ENCODE data around the gene GALNTL6. TPM values are rescaled to one million over a fixed set of nuclear protein-coding genes. Genes with fewer than 3 reads are reported as not detected.

Gene GALNTL6
- polyA plus RNA-seq, 1 donor from 2014 or later: 14.9 TPM

- H3K4me2 ChIP-seq (ENCODE audit: low read length): no peak overlapping the region
- H3K27ac ChIP-seq (ENCODE audit: low read length): no peak overlapping the region
- H3K4me3 ChIP-seq (ENCODE audit: low read length): no peak overlapping the region
- H2AFZ ChIP-seq (ENCODE audit: low read depth, low read length): no peak overlapping the region
- no peak for TF ChIP-seq REST (IDR thresholded peaks at IDR 0.05; ENCODE audit: borderline replicate concordance)
- no peak for TF ChIP-seq MXI1 (conservative IDR thresholded peaks at IDR 0.05; ENCODE audit: poor library complexity, severe bottlenecking)
- no peaks in the 10 kb centered on the region for H3K79me2 ChIP-seq (replicated peaks; ENCODE audit: insufficient read depth, low read length)
- no peak overlapping the region for H3K9ac ChIP-seq (ENCODE audit: low read length)
- H3F3A ChIP-seq (ENCODE audit: insufficient read depth, low read length, poor library complexity, severe bottlenecking): no peaks in the 10 kb centered on the region
- H3K36me3 ChIP-seq (ENCODE audit: insufficient read depth, low read length): no peaks in the 10 kb centered on the region
- H3K27me3 ChIP-seq (ENCODE audit: insufficient read depth, low read depth, low read length): no peaks in the 10 kb centered on the region
- H3K9me3 ChIP-seq (ENCODE audit: low read length): no peaks in the 10 kb centered on the region
- H3K9me2 ChIP-seq (ENCODE audit: insufficient read depth, low read length): no peaks in the 10 kb centered on the region
- H4K20me1 ChIP-seq (ENCODE audit: insufficient read depth): no peaks in the 10 kb centered on the region
These were observed 959.6 kb downstream of the GALNTL6 start for GRCh38 chr4:172772781-172773180.

- peaks cover 6% of the 10 kb centered on the region for H3F3A ChIP-seq (ENCODE audit: insufficient read depth, low read length, poor library complexity, severe bottlenecking)
- H3K27ac ChIP-seq (ENCODE audit: low read length): no peak overlapping the region
- H3K4me3 ChIP-seq (ENCODE audit: low read length): no peak overlapping the region
- no peaks in the 10 kb centered on the region for H3K27me3 ChIP-seq (ENCODE audit: insufficient read depth, low read depth, low read length)
- no peaks in the 10 kb centered on the region for H3K9me2 ChIP-seq (ENCODE audit: insufficient read depth, low read length)
- TF ChIP-seq RAD21 (conservative IDR thresholded peaks at IDR 0.05): no peak
- TF ChIP-seq MXI1 (conservative IDR thresholded peaks at IDR 0.05; ENCODE audit: poor library complexity, severe bottlenecking): no peak
- no peak for TF ChIP-seq CTCF (IDR thresholded peaks at IDR 0.05; ENCODE audit: poor library complexity, severe bottlenecking)
- no peak for TF ChIP-seq EZH2 (IDR thresholded peaks at IDR 0.05; ENCODE audit: borderline replicate concordance, insufficient read depth, low read length, poor library complexity, severe bottlenecking)
- TF ChIP-seq EP300 (conservative IDR thresholded peaks at IDR 0.05; ENCODE audit: poor library complexity, severe bottlenecking): no peak
- no peak for TF ChIP-seq SMC3 (conservative IDR thresholded peaks at IDR 0.05; ENCODE audit: poor library complexity)
- H3K9ac ChIP-seq (ENCODE audit: low read length): no peak overlapping the region
- H3K9me3 ChIP-seq (ENCODE audit: low read length): no peaks in the 10 kb centered on the region
- H3K79me2 ChIP-seq (replicated peaks; ENCODE audit: insufficient read depth, low read length): no peaks in the 10 kb centered on the region
- H4K20me1 ChIP-seq (ENCODE audit: insufficient read depth): no peaks in the 10 kb centered on the region
- no peak overlapping the region for H3K4me2 ChIP-seq (ENCODE audit: low read length)
- no peaks in the 10 kb centered on the region for H3K36me3 ChIP-seq (ENCODE audit: insufficient read depth, low read length)
- H2AFZ ChIP-seq (ENCODE audit: low read depth, low read length): no peak overlapping the region
These were observed 963.1 kb downstream of the GALNTL6 start for GRCh38 chr4:172776203-172776861.
